H9 (cell line): ENCODE results near the gene MYOCD. TPM values are rescaled to one million over a fixed set of nuclear protein-coding genes. Genes with fewer than 3 reads are reported as not detected.

Experiments
- DNase-seq: peaks from one replicate; pipeline ENCODE4 v3.0.0-alpha.2; 2017
- H2AFZ ChIP-seq: one replicate; pipeline ENCODE4 v1.6.1; 2013; ENCODE audit warnings: mild to moderate bottlenecking, low read length, control low read depth, moderate library complexity
- H2AK5ac ChIP-seq: 2 replicates; pipeline ENCODE4 v1.6.1; 2013; ENCODE audit warnings: low read length, control low read depth, mixed read lengths; ENCODE audit not compliant: insufficient read length
- H2BK120ac ChIP-seq: one replicate; pipeline ENCODE4 v1.6.1; 2013; ENCODE audit warnings: low read depth, mild to moderate bottlenecking, low read length, control low read depth, inconsistent platforms; ENCODE audit not compliant: poor library complexity, severe bottlenecking
- H2BK12ac ChIP-seq: 2 replicates; pipeline ENCODE4 v1.6.1; 2013; ENCODE audit warnings: low read length, control low read depth, mixed read lengths, low read depth; ENCODE audit not compliant: insufficient read length
- H2BK15ac ChIP-seq: 2 replicates; pipeline ENCODE4 v1.6.1; 2013; ENCODE audit warnings: low read depth, low read length, control low read depth
- H2BK20ac ChIP-seq: one replicate; pipeline ENCODE4 v1.6.1; 2013; ENCODE audit warnings: low read depth, mild to moderate bottlenecking, low read length, control low read depth, inconsistent platforms; ENCODE audit not compliant: poor library complexity, severe bottlenecking
- H2BK5ac ChIP-seq: 2 replicates; pipeline ENCODE4 v1.6.1; 2013; ENCODE audit warnings: low read length, control low read depth, mixed read lengths; ENCODE audit not compliant: insufficient read length
- H3K14ac ChIP-seq: 2 replicates; pipeline ENCODE4 v1.6.1; 2013; ENCODE audit warnings: low read length, control low read depth; ENCODE audit not compliant: insufficient read depth
- H3K18ac ChIP-seq: 2 replicates; pipeline ENCODE4 v1.6.1; 2013; ENCODE audit warnings: low read depth, mild to moderate bottlenecking, mixed read lengths, low read length, control low read depth; ENCODE audit not compliant: insufficient read length
- H3K23ac ChIP-seq: 2 replicates; pipeline ENCODE4 v1.6.1; 2013; ENCODE audit warnings: low read length, control low read depth, mixed read lengths, low read depth; ENCODE audit not compliant: insufficient read length
- H3K23me2 ChIP-seq: 2 replicates; pipeline ENCODE4 v1.6.1; 2013; ENCODE audit warnings: low read depth, mild to moderate bottlenecking, mixed read lengths, low read length, control low read depth; ENCODE audit not compliant: insufficient read length, poor library complexity, severe bottlenecking
- H3K27ac ChIP-seq: 2 replicates; pipeline ENCODE4 v1.5.1; 2013; ENCODE audit warnings: low read length, control low read depth, mixed read lengths, low read depth; ENCODE audit not compliant: insufficient read length
- H3K27me3 ChIP-seq: 2 replicates; pipeline ENCODE4 v1.6.1; 2013; ENCODE audit warnings: low read length, control low read depth, inconsistent platforms; ENCODE audit not compliant: insufficient read depth
- H3K4ac ChIP-seq: 2 replicates; pipeline ENCODE4 v1.6.1; 2013; ENCODE audit warnings: low read depth, mild to moderate bottlenecking, control low read depth, inconsistent platforms, low read length, moderate library complexity
- H3K4me1 ChIP-seq: 2 replicates; pipeline ENCODE4 v1.6.1; 2013; ENCODE audit warnings: low read length, control low read depth, inconsistent platforms; ENCODE audit not compliant: insufficient read depth
- H3K4me2 ChIP-seq: 2 replicates; pipeline ENCODE4 v1.6.1; 2013; ENCODE audit warnings: low read length, control low read depth, mixed read lengths; ENCODE audit not compliant: insufficient read length, insufficient read depth
- H3K56ac ChIP-seq: 2 replicates; pipeline ENCODE4 v1.6.1; 2013; ENCODE audit warnings: low read depth, mild to moderate bottlenecking, mixed read lengths, low read length, control low read depth; ENCODE audit not compliant: insufficient read length
- H3K79me1 ChIP-seq: 2 replicates; pipeline ENCODE4 v1.6.1; 2013; ENCODE audit warnings: low read depth, mild to moderate bottlenecking, moderate library complexity, low read length, control low read depth, inconsistent platforms; ENCODE audit not compliant: insufficient read depth, poor library complexity, severe bottlenecking
- H3K79me2 ChIP-seq: 2 replicates; pipeline ENCODE4 v1.6.1; 2013; ENCODE audit warnings: low read length, control low read depth, inconsistent platforms; ENCODE audit not compliant: insufficient read depth
- H3K9ac ChIP-seq: 2 replicates; pipeline ENCODE4 v1.6.1; 2013; ENCODE audit warnings: low read length, control low read depth, mixed read lengths; ENCODE audit not compliant: insufficient read length; ENCODE audit errors: extremely low read depth
- H3K9me3 ChIP-seq: one replicate; pipeline ENCODE4 v1.6.1; 2013; ENCODE audit warnings: low read depth, low read length, inconsistent platforms; ENCODE audit not compliant: control insufficient read depth
- H3T11ph ChIP-seq: one replicate; pipeline ENCODE4 v1.6.1; 2013; ENCODE audit warnings: mild to moderate bottlenecking, low read length, control low read depth, inconsistent platforms
- H4K20me1 ChIP-seq: one replicate; pipeline ENCODE4 v1.6.1; 2013; ENCODE audit not compliant: control insufficient read depth, insufficient read length, insufficient read depth
- H4K5ac ChIP-seq: 2 replicates; pipeline ENCODE4 v1.6.1; 2013; ENCODE audit warnings: low read depth, mild to moderate bottlenecking, mixed read lengths, low read length, control low read depth; ENCODE audit not compliant: insufficient read length
- H4K8ac ChIP-seq: replicated peaks from 2 replicates; pipeline ENCODE4 v1.6.1; 2013; ENCODE audit warnings: low read length, control low read depth, mixed read lengths, low read depth; ENCODE audit not compliant: insufficient read length
- H4K91ac ChIP-seq: 2 replicates; pipeline ENCODE4 v1.6.1; 2013; ENCODE audit warnings: low read depth, mild to moderate bottlenecking, moderate library complexity, mixed read lengths, low read length, control low read depth; ENCODE audit not compliant: insufficient read length
- H3K27ac Mint-ChIP-seq, 3 experiments: 2 replicates in 2 of 3; 3 replicates in 1 of 3; pipeline ENCODE4 v1.8.0; 2020 to 2021; ENCODE audit warnings: mixed read lengths in 3 of 3, mild to moderate bottlenecking in 1 of 3, moderate library complexity in 1 of 3
- H3K27me3 Mint-ChIP-seq: 2 replicates; pipeline ENCODE4 v1.8.0; 2021; ENCODE audit warnings: low read depth, mild to moderate bottlenecking, moderate library complexity, mixed read lengths
- H3K36me3 Mint-ChIP-seq, 3 experiments: 2 replicates in 2 of 3; 3 replicates in 1 of 3; pipeline ENCODE4 v1.8.0; 2020 to 2021; ENCODE audit warnings: low read depth in 3 of 3, mixed read lengths in 3 of 3; ENCODE audit not compliant: insufficient read depth in 1 of 3
- H3K4me1 Mint-ChIP-seq, 2 experiments: 2 replicates each; pipeline ENCODE4 v1.8.0; 2020; ENCODE audit warnings: mixed read lengths in 2 of 2
- H3K4me3 Mint-ChIP-seq, 2 experiments: 2 replicates in 1 of 2; 3 replicates in 1 of 2; pipeline ENCODE4 v1.8.0; 2020 to 2021; ENCODE audit warnings: mild to moderate bottlenecking in 2 of 2, mixed read lengths in 2 of 2, moderate library complexity in 1 of 2
- H3K9me3 Mint-ChIP-seq, 2 experiments: 2 replicates in 1 of 2; 3 replicates in 1 of 2; pipeline ENCODE4 v1.8.0; 2020; ENCODE audit warnings: mild to moderate bottlenecking in 2 of 2, mixed read lengths in 2 of 2, moderate library complexity in 1 of 2
- CTCF ChIP-seq: fragments of 200-600 bp; sonication (generic); conservative IDR thresholded peaks from 3 replicates; pipeline ENCODE4 v1.8.0; 2021; ENCODE audit warnings: antibody characterized with exemption, mild to moderate bottlenecking
- WGBS: extraction: QIAGEN DNeasy Blood & Tissue Kit; methylation state at CpG from one replicate; pipeline ENCODE4 v1.1.7; 2013; ENCODE audit warnings: missing lambda C conversion rate, low lambda C conversion rate, mixed read lengths; ENCODE audit not compliant: insufficient read length; ENCODE audit errors: extremely low coverage; 5-methylcytosine and 5-hydroxymethylcytosine counted together
- total RNA-seq: library from RNA; stranded (reverse); gene quantifications from 2 replicates; pipeline ENCODE4 v1.2.1, GENCODE V29; 2021

The MYOCD gene
- total RNA-seq, 1 experiment from 2014 or later, result 0.17 TPM

GRCh38 chr17:12744786-12745185 is 79.1 kb downstream of the MYOCD start:
- Mint-ChIP-seq H3K27me3 (no peaks in the 10 kb centered on the region), H3K27ac (no peak overlapping the region), H3K4me3 (no peak overlapping the region), H3K9me3 (no peaks in the 10 kb centered on the region), H3K4me1 (peaks cover 5 to 11% of the 10 kb centered on the region in 2 experiments), H3K36me3 (no peaks in the 10 kb centered on the region)
- DNase-seq, result no peak
- Histone ChIP-seq H3K79me2 (no peaks in the 10 kb centered on the region), H2BK120ac (no peak overlapping the region), H2BK5ac (no peak overlapping the region), H4K91ac (no peak overlapping the region), H2AFZ (no peak overlapping the region), H4K5ac (no peak overlapping the region), H4K20me1 (no peaks in the 10 kb centered on the region), H3K14ac (no peak overlapping the region), H3K27me3 (no peaks in the 10 kb centered on the region), H3K4me2 (no peak overlapping the region), H3K4me1 (no peaks in the 10 kb centered on the region; the same call in 1 of the 2 replicates), H2BK15ac (no peak overlapping the region), H3K56ac (no peak overlapping the region), H2AK5ac (no peak overlapping the region), H2BK20ac (no peak overlapping the region), H3T11ph (no peak overlapping the region), H3K9ac (no peak overlapping the region), H3K23me2 (peaks cover 2% of the 10 kb centered on the region), H3K18ac (no peak overlapping the region), H2BK12ac (no peak overlapping the region), H4K8ac (no peak overlapping the region), H3K9me3 (no peaks in the 10 kb centered on the region), H3K4ac (no peak overlapping the region), H3K79me1 (no peaks in the 10 kb centered on the region), H3K27ac (no peak overlapping the region), H3K23ac (no peak overlapping the region)
- TF ChIP-seq CTCF, result no peak
- no CpG with 5 or more reads among the region's 1 CpG for WGBS
